GM19193 (cell line): ENCODE results near the gene JPH2.

Experiments
- POLR2A ChIP-seq: IDR thresholded peaks from 4 replicates; pipeline ENCODE4 v1.6.1; 2011; ENCODE audit not compliant: insufficient read depth, insufficient read length; ENCODE audit errors: extremely low read depth

JPH2 gene

GRCh38 chr20:44087051-44087856 is 99.7 kb downstream of the JPH2 start:
- no peak for TF ChIP-seq POLR2A

DNA sequence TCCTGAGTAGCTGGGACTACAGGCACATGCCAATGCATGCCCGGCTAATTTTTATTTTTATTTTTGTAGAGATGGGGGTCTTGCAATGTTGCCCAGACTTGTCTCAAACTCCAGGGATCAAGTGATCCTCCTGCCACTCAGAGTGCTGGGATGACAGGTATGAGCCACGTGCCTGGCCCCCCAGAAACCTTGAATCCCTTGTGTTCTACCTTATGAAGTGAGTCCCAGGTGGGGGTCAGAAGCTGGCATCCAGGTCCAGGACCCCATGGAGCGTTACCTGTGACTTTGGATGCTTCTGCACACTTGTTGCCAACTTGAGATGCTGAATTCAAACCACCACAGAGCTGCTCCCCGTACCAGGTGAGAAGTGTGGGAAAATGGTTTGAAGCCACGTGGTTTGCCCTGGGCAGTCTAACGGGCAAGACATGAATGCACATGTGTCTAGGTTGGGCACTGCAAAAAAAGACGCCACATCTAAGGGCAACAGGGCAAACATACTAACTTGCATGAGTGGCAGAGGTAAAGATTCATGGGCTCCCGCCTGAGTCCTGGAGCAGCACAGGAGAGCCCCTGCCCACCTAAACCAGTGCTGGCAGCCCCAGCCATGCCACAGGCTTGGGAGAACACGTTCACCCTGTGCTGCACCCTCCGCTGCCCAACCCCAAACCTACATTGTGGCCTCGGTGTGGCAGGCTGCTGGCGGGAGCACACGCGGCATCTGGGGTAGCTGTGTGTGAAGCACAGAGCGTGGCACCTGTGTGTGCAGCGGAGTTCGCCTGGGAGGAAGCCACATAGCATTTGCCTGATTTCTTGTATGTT is 101.2 kb downstream of the JPH2 start:
- no peak for TF ChIP-seq POLR2A

GRCh38 chr20:44084891-44085290 is 102.1 kb downstream of the JPH2 start:
- no peak for TF ChIP-seq POLR2A

GRCh38 chr20:44084439-44084838 is 102.5 kb downstream of the JPH2 start:
- TF ChIP-seq POLR2A: no peak

GRCh38 chr20:44083220-44083933 is 103.6 kb downstream of the JPH2 start:
- TF ChIP-seq POLR2A: no peak

DNA sequence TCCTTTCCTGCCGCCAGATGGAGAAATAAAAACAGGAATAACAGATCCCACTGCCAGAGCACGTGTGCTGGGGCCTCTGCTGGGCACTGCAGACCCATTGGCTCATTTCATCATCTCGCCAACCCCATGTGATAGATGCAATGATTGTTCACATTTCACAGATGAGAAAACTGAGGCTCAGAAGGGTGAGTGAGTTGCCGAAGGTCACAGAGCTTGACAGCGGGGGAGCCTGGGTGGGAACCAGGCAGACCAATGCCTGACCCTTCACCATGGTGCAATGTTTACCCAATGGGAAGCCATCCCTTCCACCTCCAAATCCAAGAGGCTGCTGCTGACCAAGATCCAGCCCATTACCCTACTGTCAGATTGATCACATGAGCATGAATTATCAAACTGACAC is 105.1 kb downstream of the JPH2 start:
- no peak for TF ChIP-seq POLR2A

DNA sequence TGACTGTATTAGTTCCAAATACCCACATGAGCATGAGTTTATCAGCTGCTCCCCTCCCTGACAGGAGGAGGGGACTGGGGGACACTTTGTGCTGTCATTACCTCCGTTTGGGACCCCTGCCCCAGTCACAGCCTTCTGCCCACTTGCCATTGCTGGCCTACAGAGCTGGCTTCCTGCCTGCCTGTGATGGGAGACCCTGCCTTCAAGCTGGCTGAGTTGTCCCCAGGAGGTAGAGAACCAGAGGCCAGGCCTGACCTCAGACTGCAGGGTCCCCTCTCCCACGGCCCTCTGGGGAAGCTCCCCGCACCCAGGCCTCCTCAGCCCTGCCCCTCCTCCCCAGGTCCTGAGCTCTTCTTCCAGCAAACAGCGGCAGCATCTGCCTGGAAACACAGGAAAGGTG is 105.5 kb downstream of the JPH2 start:
- TF ChIP-seq POLR2A: no peak

DNA sequence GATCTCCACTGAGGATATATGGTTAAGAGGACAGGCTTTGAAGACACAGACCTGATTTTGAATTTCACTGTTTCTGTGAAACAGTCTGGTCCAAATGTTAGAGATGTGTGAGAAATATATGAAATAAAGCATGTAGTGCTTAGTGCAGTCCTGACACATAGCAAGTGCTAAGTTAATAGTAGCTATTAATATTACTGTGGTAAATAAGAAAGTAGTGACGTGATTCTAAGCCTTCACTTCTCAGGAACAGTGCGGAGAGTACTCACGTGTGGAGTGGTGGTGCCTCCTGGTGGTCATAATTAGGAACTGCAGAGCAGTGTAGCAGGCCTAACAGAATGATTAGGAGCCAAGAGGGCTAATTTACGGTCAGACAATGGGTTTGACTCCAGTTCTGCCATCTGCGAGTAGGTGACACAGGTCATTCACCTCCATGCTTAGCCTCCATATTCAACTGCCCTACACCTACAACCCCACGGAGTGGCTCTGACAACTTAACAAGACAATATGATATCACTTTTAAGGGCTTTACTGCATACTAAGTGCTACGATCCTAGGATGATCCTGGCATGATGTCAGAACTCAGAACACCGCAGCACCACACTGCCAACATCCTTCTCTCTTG is 106.2 kb downstream of the JPH2 start:
- no peak for TF ChIP-seq POLR2A

DNA sequence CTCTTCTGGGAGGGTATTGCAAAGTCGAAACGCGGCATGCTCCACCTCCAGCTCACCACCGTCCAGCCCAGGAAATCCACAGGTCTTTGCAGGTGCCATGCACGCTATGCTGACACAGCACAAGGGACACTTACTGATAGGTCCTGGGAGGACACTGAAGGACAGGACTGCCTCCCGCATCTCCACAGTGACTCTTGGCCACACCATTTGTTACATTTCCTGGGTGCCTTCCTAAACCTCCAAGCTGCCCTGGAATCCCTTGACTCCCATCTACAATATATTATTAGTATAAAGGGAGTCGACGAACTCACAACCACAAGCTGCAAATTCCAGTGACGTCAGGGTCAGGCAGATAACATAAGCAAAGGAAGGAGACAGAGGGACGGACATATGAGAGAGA is 106.9 kb downstream of the JPH2 start:
- TF ChIP-seq POLR2A: no peak

DNA sequence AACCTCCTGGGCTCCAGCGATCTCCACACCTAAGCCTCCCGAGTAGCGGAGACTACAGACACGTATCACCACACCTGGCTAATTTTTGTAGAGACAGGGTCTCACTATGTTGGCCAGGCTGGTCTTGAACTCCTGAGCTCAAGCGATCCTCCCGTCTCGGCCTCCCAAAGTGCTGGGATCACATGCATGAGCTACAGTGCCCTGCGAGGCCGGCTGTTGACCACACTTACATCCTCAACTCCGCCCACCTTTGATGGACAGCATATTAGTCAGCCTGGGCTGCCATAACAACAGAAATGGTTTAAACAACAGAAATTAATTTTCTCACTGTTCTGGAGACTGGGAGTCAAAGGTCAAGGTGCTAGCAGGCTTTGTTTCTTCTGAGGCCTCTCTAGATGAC is 107.7 kb downstream of the JPH2 start:
- TF ChIP-seq POLR2A: no peak

DNA sequence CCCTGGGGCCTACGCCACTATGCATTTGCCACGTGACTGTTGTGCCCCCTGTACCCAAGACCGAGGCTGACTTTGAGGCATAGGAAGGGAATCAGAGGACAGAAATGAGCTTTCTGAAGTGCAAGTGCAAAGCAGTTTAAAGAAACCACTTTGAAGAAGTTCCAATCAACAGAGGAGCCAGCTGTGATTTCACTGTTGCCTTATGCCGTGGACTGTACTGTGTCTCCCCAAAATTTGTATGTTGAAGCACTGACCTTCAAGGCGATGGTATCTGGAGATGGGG is 111.1 kb downstream of the JPH2 start:
- TF ChIP-seq POLR2A: no peak

DNA sequence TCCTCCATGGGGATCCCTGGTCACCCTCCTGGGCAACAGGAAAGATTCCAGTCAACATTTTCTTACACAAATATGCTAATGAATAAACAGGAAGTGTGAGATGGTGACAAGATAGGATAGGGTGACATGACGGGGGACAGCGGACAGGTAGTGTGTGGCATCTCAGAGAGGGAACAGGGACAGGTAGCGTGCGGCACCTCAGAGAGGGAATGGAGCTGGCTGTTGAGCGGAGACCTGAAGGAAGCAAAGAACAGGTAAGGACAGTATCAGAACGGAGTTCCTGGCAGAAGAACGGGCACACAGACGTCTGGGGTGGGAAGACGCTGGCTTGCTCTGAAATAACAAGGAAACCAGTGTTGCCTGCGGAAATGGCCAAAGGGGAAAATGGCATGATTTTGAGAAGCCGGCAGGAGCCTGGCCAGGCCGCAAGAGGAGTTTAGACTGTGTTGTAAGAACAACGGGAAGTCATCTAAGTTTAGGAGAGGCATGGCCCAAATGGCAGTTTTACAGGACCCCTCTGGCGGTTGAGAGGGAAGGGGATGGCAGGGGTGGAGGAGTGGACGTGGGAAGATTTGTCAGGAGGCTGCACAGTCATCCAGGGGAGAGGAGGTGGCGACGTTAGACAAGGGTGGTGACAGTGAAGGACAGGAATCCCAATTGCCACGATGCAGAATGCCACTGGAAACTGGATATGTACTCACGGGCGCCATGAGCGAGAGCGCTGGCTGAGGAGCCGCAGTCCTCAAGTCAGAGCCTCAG is 111.6 kb downstream of the JPH2 start:
- TF ChIP-seq POLR2A: no peak

- TF ChIP-seq POLR2A: no peak
Observed at GRCh38 chr20:44074252-44075151, 112.5 kb downstream of the JPH2 start.
